Right atrium auricular region (tissue), 2 donors: ENCODE results near the gene MAPKBP1. TPM values are rescaled to one million over a fixed set of nuclear protein-coding genes. Genes with fewer than 3 reads are reported as not detected.
"Not testable (repeated sequence)": the region's sequence is repeated elsewhere in the genome, so short reads cannot be mapped to it uniquely, and the experiment has no call there.

Experiments used
- DNase-seq: peaks from one replicate; pipeline ENCODE4 v3.0.0-alpha.2; 2019; ENCODE audit warnings: low spot score
- H3K27ac ChIP-seq, 2 donors: fragments of 200-600 bp; sonication (generic); 1 replicate in 1 of 2; 2 replicates in 1 of 2; pipeline ENCODE4 v1.5.1; 2016 to 2019
- H3K27me3 ChIP-seq, 2 donors: fragments of 200-600 bp; sonication (generic); one replicate each; pipeline versions ENCODE4 v1.5.1 to v1.6.0; 2017 to 2019
- H3K36me3 ChIP-seq: fragments of 200-600 bp; sonication (generic); one replicate; pipeline ENCODE4 v1.5.1; 2016
- H3K4me1 ChIP-seq, 2 donors: fragments of 200-600 bp; sonication (generic); one replicate each; pipeline versions ENCODE4 v1.5.1 to v1.6.0; 2017 to 2019
- H3K4me3 ChIP-seq, 2 donors: fragments of 200-600 bp; sonication (generic); 1 replicate in 1 of 2; 2 replicates in 1 of 2; pipeline ENCODE4 v1.5.1; 2017 to 2019; ENCODE audit warnings: mild to moderate bottlenecking in 1 of 2, moderate library complexity in 1 of 2
- H3K9me3 ChIP-seq, 2 donors: fragments of 200-600 bp; sonication (generic); one replicate each; pipeline ENCODE4 v1.5.1; 2019
- CTCF ChIP-seq, 2 donors: fragments of 200-600 bp; sonication (generic); IDR thresholded peaks; one replicate each; pipeline ENCODE4 v1.5.1; 2019; ENCODE audit warnings: antibody characterized with exemption in 2 of 2
- total RNA-seq, 2 donors: library from RNA; depleted of rRNA; stranded (reverse); fragments of >200 nt; gene quantifications; one replicate each; pipeline ENCODE4 v1.1.0, GENCODE V29; 2016

The MAPKBP1 gene
- total RNA-seq, result 10 to 100 TPM; 10.5 TPM

- H3K27ac ChIP-seq, result peak within 1 kb of the TSS; percentile 84 to 86
- DNase-seq, result peak; percentile 96
- H3K36me3 ChIP-seq, result no peaks in the 10 kb centered on the region
- no peaks in the 10 kb centered on the region for H3K27me3 ChIP-seq
- H3K9me3 ChIP-seq, result no peaks in the 10 kb centered on the region
- peak; percentile 42 to 77 for TF ChIP-seq CTCF (IDR thresholded peaks at IDR 0.05)
- peaks cover 4 to 35% of the 10 kb centered on the region in 2 donors for H3K4me1 ChIP-seq
- H3K4me3 ChIP-seq, result peak within 1 kb of the TSS; percentile 64 to 72
Observed at GRCh38 chr15:41774062-41774881, at the start of gene MAPKBP1. Gene MAPKBP1 (plus strand): TSS chr15:41774484. CDS start chr15:41775276, 792 bp downstream.

- Histone ChIP-seq H3K4me1 (no peaks in the 10 kb centered on the region), H3K9me3 (no peaks in the 10 kb centered on the region), H3K36me3 (peaks cover 8% of the 10 kb centered on the region), H3K27me3 (no peaks in the 10 kb centered on the region), H3K4me3 (no peak overlapping the region), H3K27ac (no peak overlapping the region)
- TF ChIP-seq CTCF (IDR thresholded peaks at IDR 0.05), result no peak
- DNase-seq, result no peak
Observed at GRCh38 chr15:41727143-41727542, 47.1 kb upstream of the MAPKBP1 start.

GRCh38 chr15:41728061-41728460 lies 46.2 kb upstream of the MAPKBP1 start:
- not testable (repeated sequence) for DNase-seq

GRCh38 chr15:41730543-41730942 lies 43.7 kb upstream of the MAPKBP1 start:
- no peak overlapping the region for H3K27ac ChIP-seq
- no peaks in the 10 kb centered on the region for H3K9me3 ChIP-seq
- no peak overlapping the region for H3K4me3 ChIP-seq
- no peak for DNase-seq
- no peaks in the 10 kb centered on the region for H3K27me3 ChIP-seq
- TF ChIP-seq CTCF (IDR thresholded peaks at IDR 0.05), result no peak
- no peaks in the 10 kb centered on the region for H3K4me1 ChIP-seq
- peaks cover 24% of the 10 kb centered on the region for H3K36me3 ChIP-seq

More at GRCh38 chr15:41728061-41728460, 46.2 kb upstream of the MAPKBP1 start:
- not testable (repeated sequence) for H3K27me3 ChIP-seq, H3K4me1 ChIP-seq, H3K4me3 ChIP-seq, H3K36me3 ChIP-seq, H3K27ac ChIP-seq, H3K9me3 ChIP-seq

GRCh38 chr15:41732483-41732882 lies 41.8 kb upstream of the MAPKBP1 start:
- no peak overlapping the region for H3K4me3 ChIP-seq
- H3K9me3 ChIP-seq, result no peaks in the 10 kb centered on the region
- no peak for TF ChIP-seq CTCF (IDR thresholded peaks at IDR 0.05)
- H3K27ac ChIP-seq, result no peak overlapping the region
- H3K4me1 ChIP-seq, result no peaks in the 10 kb centered on the region
- peaks cover 41% of the 10 kb centered on the region for H3K36me3 ChIP-seq
- no peaks in the 10 kb centered on the region for H3K27me3 ChIP-seq
- DNase-seq, result no peak

GRCh38 chr15:41734079-41734478 lies 40.2 kb upstream of the MAPKBP1 start:
- Histone ChIP-seq H3K36me3 (peaks cover 46% of the 10 kb centered on the region), H3K27ac (no peak overlapping the region), H3K9me3 (no peaks in the 10 kb centered on the region), H3K27me3 (no peaks in the 10 kb centered on the region), H3K4me1 (no peaks in the 10 kb centered on the region), H3K4me3 (no peak overlapping the region)
- TF ChIP-seq CTCF (IDR thresholded peaks at IDR 0.05), result no peak
- DNase-seq, result no peak
